HG02588 (cell line): ENCODE results near the gene SYNCRIP.
A peak's percentile ranks its signal among the peaks of the same experiment; 100 is the strongest.
"Not testable (repeated sequence)": the region's sequence is repeated elsewhere in the genome, so short reads cannot be mapped to it uniquely, and the experiment has no call there.

Experiments used
- ATAC-seq: cut with Tn5 transposase; IDR thresholded peaks from one replicate; pipeline ENCODE4 v1.9.1; 2021; ENCODE audit warnings: mild to moderate bottlenecking, moderate library complexity; ENCODE audit not compliant: unreplicated experiment

Gene SYNCRIP

GRCh38 chr6:85670573-85670972 lies 27.9 kb upstream of the SYNCRIP start:
- ATAC-seq = no peak

DNA sequence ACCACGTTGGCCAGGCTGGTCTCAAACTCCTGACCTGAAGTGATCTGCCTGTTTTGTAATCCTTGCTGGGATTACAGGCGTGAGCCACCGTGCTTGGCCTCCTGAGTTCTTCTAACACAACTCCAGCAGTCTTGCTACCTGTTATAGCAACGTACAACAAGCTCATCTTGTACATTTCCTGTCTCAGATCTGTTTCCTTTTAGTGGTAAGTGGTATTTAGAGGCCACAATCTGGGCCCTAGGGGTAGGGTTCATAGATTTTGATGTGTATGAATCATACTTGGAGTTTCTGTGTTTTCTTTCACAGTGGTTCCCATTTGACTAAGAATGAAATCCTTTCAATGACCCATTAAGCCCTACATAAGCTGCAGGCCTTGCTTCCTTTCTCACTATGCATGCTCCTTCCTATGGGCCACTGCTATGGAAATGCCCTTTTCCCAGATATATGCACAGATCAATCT lies 27.1 kb upstream of the SYNCRIP start:
- peak; percentile 96 for ATAC-seq

DNA sequence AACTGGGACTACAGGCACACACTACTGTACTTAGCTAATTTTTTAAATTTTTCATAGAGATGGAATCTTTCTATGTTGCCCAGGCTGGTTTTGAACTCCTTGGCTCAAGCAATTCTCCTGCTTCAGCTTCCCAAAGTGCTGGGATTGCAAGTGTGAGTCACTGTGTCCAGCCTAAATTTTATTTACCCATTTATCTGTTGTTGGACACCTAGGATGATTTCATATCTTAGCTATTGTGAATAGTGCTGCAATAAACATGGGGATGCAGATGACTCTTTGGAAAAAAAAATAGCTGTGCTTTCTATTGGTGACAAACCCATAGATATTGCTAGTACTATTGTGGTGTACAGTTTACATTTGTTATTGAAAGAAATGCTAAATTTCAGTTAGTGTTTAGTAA lies 19.6 kb upstream of the SYNCRIP start:
- ATAC-seq = no peak

GRCh38 chr6:85660181-85660611 lies 17.5 kb upstream of the SYNCRIP start:
- ATAC-seq = no peak

DNA sequence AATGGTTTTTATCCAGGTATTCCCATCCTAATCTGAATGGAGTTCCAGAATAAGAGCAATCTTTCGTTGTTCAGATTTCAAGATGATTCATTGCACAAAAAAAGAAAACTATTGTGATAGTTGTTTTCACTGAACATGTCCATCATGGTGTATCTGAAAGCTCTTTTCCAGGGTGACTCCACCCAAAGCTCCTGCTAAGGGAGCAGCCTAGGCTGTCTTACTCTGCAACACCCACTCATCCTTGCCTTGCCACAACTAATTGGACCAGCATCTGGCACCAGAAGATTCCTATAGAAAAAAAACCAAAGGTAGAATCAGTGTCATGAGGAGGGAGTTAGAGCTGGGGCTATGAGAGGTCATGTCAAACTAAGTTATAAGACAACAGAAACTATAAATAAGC lies 7.9 kb upstream of the SYNCRIP start:
- no peak for ATAC-seq

GRCh38 chr6:85644279-85644762 lies 1.6 kb upstream of the SYNCRIP start:
- ATAC-seq = no peak

DNA sequence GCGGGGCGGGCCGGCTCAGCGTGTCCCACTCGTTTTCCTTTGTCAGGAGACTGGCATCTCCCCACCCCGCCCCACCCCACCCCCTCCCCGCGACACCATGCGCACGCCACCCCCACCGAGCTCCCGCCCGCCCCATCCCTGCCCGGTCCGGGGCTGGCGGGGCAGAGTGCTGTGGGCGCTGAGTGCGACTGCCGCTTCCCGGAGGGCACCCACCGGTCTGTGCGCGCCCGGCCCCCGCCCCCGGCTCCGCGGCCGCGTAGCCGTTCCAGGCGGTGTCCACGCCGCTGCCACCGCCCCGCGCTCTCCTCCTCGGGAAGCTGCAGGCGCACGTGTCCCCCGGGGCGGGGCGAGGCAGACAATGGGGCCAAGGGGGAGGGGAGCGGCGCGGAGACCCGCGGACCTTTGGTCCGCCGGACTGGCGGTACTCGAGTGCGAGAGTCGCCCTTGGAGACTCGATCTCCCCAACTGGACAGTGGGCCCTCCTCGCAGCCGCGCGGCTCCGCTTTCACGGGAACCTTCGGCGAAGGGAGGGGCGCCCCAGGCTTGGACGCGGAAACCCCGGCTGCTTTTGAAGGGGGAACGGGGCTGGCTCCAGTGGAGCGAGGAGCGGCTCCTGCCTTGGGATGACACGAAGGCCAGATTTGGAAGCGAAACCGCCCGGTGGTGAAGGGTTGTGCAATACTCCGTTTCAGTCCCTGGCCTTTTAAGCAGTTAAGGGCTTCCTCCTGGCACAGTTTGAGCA lies 1.0 kb upstream of the SYNCRIP start:
- peak; percentile 41 for ATAC-seq

- no peak for ATAC-seq
These were observed 551 bp downstream of the SYNCRIP start for GRCh38 chr6:85641897-85642773.

GRCh38 chr6:85641522-85641896 lies 1.2 kb downstream of the SYNCRIP start:
- no peak for ATAC-seq

- ATAC-seq = no peak
These were observed 1.9 kb downstream of the SYNCRIP start for GRCh38 chr6:85640821-85641220.

GRCh38 chr6:85637579-85637978 lies 5.1 kb downstream of the SYNCRIP start:
- ATAC-seq = no peak

GRCh38 chr6:85632164-85632942 lies 10.3 kb downstream of the SYNCRIP start:
- ATAC-seq = no peak

DNA sequence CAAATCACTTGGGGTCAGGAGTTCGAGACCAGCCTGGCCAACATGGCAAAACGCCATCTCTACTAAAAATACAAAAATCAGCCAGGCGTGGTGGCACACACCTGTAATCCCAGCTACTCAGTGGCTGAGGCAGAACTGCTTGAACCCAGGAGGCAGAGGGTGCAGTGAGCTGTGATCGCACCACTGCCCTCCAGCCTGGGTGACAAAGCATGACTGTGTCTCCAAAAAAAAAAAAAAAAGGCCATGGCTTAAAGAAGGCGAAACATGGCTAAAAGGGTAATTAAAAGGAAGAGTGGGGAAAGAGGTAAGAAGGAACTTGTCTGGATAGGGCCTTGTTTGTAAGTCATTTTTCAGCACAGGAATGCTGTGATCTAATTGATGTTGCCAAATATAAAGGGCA lies 11.6 kb downstream of the SYNCRIP start:
- not testable (repeated sequence) for ATAC-seq

DNA sequence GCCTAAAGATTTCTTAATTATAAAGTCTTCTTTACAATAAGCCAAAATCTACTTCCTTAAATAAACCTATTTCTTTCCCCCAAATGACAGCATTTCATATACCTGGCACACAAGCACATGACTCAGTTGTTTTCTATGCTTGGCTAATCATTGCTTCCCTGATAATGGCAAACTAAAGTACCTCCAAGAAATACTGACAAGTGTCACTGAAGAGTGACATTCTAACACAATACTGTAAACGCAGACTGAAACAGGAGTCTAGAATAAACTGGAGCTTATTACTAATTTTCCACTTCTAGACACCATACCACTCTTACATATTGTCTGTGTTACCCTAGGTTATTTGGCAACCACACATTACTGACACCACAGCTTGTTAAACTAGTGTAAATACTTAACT lies 14.3 kb downstream of the SYNCRIP start:
- ATAC-seq = no peak

DNA sequence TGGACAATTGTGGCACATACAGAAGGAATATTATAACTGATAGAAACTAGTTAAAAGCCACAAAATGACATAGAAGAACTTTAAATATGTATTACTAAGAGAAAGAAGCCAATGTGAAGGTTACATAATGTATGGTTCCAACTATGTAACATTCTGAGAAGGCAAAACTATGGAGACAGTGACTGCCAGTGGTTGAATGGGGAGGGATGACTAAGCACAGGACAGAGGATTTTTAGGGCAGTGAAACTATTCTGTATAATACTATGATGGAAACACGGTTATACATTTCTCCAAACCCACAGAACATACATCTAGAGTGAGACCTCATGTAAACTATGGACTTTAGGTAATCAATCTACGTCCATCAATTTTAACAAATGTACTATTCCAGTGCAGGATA lies 22.4 kb downstream of the SYNCRIP start:
- no peak for ATAC-seq

- no peak for ATAC-seq
These were observed 27.9 kb downstream of the SYNCRIP start for GRCh38 chr6:85614780-85615179.

DNA sequence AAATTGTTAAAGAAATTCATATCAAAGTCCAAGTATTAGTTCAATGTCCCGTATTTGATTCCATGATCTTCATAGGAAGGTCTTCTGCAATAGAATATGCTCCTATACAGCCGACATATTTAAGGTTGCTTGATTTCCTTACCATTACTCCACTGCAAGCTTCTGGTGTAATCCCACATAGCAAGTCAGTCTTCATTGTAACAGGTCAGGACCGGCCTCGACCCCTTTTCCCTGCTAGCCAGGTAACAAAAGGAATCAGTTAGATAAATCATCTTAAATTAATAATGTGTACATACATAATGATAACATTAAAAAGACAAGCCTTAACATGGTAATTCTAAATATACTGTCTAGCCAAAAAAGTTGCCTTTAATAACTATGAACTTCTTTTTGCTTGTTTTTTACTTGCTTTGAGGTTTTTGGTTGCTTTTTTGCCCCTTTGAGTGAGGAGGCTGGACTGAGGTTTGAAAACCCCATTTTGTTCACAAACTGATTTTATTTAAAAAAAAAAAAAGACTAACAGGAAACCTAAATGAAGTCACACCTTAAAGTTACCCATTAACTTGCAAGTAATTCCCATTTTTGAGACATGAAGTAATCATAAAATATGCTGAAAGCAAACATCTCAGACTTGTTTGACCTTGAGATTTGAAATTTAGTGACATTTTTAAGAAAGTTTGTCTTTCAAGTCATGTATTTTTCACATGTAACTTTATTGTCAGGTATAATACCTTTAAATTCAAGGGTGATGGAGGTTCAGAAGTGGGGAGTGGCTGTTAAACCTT lies 29.8 kb downstream of the SYNCRIP start:
- ATAC-seq = no peak

GRCh38 chr6:85610182-85610895 lies 32.3 kb downstream of the SYNCRIP start:
- ATAC-seq = no peak

GRCh38 chr6:85602100-85602499 lies 40.6 kb downstream of the SYNCRIP start:
- ATAC-seq = no peak
